ENCODE data around the gene RPS6KB2.

GRCh38 chr11:67448220-67448609 lies 19.9 kb downstream of the RPS6KB2 start:
- TF ChIP-seq POLR2A (IDR thresholded peaks at IDR 0.05) (no peak), CTCF (IDR thresholded peaks at IDR 0.05) (no peak)

Measured in uterus (tissue), 2 donors.